GM21360 (cell line): ENCODE results near the gene TMEM178B.

ENCODE experiments used
- ATAC-seq: cut with Tn5 transposase; IDR thresholded peaks from one replicate; pipeline ENCODE4 v1.9.1; 2021; ENCODE audit warnings: mild to moderate bottlenecking, moderate library complexity; ENCODE audit not compliant: unreplicated experiment

TMEM178B gene

GRCh38 chr7:141257597-141257996 lies 183.7 kb downstream of the TMEM178B start:
- no peak for ATAC-seq

- no peak for ATAC-seq
These were observed 184.7 kb downstream of the TMEM178B start for GRCh38 chr7:141258559-141258958.

- ATAC-seq: no peak
These were observed 188.5 kb downstream of the TMEM178B start for GRCh38 chr7:141262101-141263090.

- ATAC-seq: no peak
These were observed 189.6 kb downstream of the TMEM178B start for GRCh38 chr7:141263508-141263907.

- no peak for ATAC-seq
These were observed 190.1 kb downstream of the TMEM178B start for GRCh38 chr7:141263983-141264382.

- ATAC-seq: no peak
These were observed 190.6 kb downstream of the TMEM178B start for GRCh38 chr7:141264511-141264910.

GRCh38 chr7:141265668-141266067 lies 191.8 kb downstream of the TMEM178B start:
- ATAC-seq: no peak

- ATAC-seq: no peak
These were observed 194.8 kb downstream of the TMEM178B start for GRCh38 chr7:141268614-141269013.

GRCh38 chr7:141271451-141271850 lies 197.6 kb downstream of the TMEM178B start:
- ATAC-seq: no peak

GRCh38 chr7:141272417-141272816 lies 198.6 kb downstream of the TMEM178B start:
- ATAC-seq: no peak

- ATAC-seq: no peak
These were observed 201.5 kb downstream of the TMEM178B start for GRCh38 chr7:141275350-141275749.

GRCh38 chr7:141276031-141276430 lies 202.2 kb downstream of the TMEM178B start:
- no peak for ATAC-seq

GRCh38 chr7:141280100-141280499 lies 206.2 kb downstream of the TMEM178B start:
- no peak for ATAC-seq

GRCh38 chr7:141281311-141281710 lies 207.4 kb downstream of the TMEM178B start:
- ATAC-seq: no peak

- ATAC-seq: no peak
These were observed 212.7 kb downstream of the TMEM178B start for GRCh38 chr7:141286522-141286921.

- no peak for ATAC-seq
These were observed 214.1 kb downstream of the TMEM178B start for GRCh38 chr7:141287936-141288335.

- no peak for ATAC-seq
These were observed 214.8 kb downstream of the TMEM178B start for GRCh38 chr7:141288626-141289025.

GRCh38 chr7:141290365-141290764 lies 216.5 kb downstream of the TMEM178B start:
- ATAC-seq: no peak

GRCh38 chr7:141290973-141291372 lies 217.1 kb downstream of the TMEM178B start:
- no peak for ATAC-seq

GRCh38 chr7:141291541-141291940 lies 217.7 kb downstream of the TMEM178B start:
- no peak for ATAC-seq

- ATAC-seq: no peak
These were observed 220.4 kb downstream of the TMEM178B start for GRCh38 chr7:141294143-141294829.

- ATAC-seq: no peak
These were observed 221.6 kb downstream of the TMEM178B start for GRCh38 chr7:141295367-141295895.
